CD4-positive, alpha-beta memory T cell (primary cell): Measurements from ENCODE around the gene MAML2. TPM values are rescaled to one million over a fixed set of nuclear protein-coding genes. Genes with fewer than 3 reads are reported as not detected.
A peak's percentile ranks its signal among the peaks of the same experiment; 100 is the strongest.

ENCODE experiments used
- CTCF ChIA-PET: fragments of 350-600 bp; sonication (Branson Sonifier 250); formaldehyde crosslinking; loops from one replicate; lab custom pipeline; 2021; ENCODE audit warnings: inconsistent platforms; ENCODE audit not compliant: partially characterized antibody; lab: Charles Lee
- POLR2A ChIA-PET: fragments of 350-600 bp; sonication (Branson Sonifier 250); formaldehyde crosslinking; loops from one replicate; lab custom pipeline; 2021; ENCODE audit not compliant: partially characterized antibody; lab: Charles Lee
- DNase-seq, 5 donors: peaks; one replicate each; pipeline versions ENCODE4 v3.0.0 to v3.0.0-alpha.2; 2020 to 2022; ENCODE audit warnings: mixed read lengths in 1 of 5
- H3K27ac ChIP-seq: one replicate; pipeline ENCODE4 v1.7.0; 2013; ENCODE audit warnings: low read depth, low read length
- H3K27me3 ChIP-seq: 2 replicates; pipeline ENCODE4 v1.7.0; 2013; ENCODE audit warnings: mild to moderate bottlenecking, low read length, moderate library complexity; ENCODE audit not compliant: insufficient read depth
- H3K36me3 ChIP-seq: 2 replicates; pipeline ENCODE4 v1.7.0; 2013; ENCODE audit warnings: mild to moderate bottlenecking, low read length, moderate library complexity; ENCODE audit not compliant: insufficient read depth
- H3K4me1 ChIP-seq: 2 replicates; pipeline ENCODE4 v1.7.0; 2013; ENCODE audit warnings: mild to moderate bottlenecking, low read length, moderate library complexity; ENCODE audit not compliant: insufficient read depth
- H3K4me3 ChIP-seq, 2 donors: one replicate each; pipeline ENCODE4 v1.7.0; 2013; ENCODE audit warnings: low read length in 2 of 2, mild to moderate bottlenecking in 1 of 2
- H3K9me3 ChIP-seq, 2 donors: one replicate each; pipeline ENCODE4 v1.7.0; 2013; ENCODE audit warnings: low read length in 2 of 2, control low read depth in 1 of 2; ENCODE audit not compliant: control insufficient read depth in 1 of 2
- H3K27ac Mint-ChIP-seq, 7 donors: one replicate each; pipeline ENCODE4 v1.8.0; 2020 to 2021; ENCODE audit warnings: mixed read lengths in 7 of 7, mild to moderate bottlenecking in 6 of 7, inconsistent platforms in 3 of 7, moderate library complexity in 3 of 7
- H3K27me3 Mint-ChIP-seq, 2 donors: one replicate each; pipeline ENCODE4 v1.8.0; 2020 to 2021; ENCODE audit warnings: mixed read lengths in 2 of 2
- H3K36me3 Mint-ChIP-seq, 2 donors: one replicate each; pipeline ENCODE4 v1.8.0; 2020 to 2021; ENCODE audit warnings: mixed read lengths in 2 of 2, inconsistent platforms in 1 of 2, mild to moderate bottlenecking in 1 of 2
- H3K4me1 Mint-ChIP-seq, 4 donors: one replicate each; pipeline ENCODE4 v1.8.0; 2020 to 2021; ENCODE audit warnings: mixed read lengths in 4 of 4, mild to moderate bottlenecking in 1 of 4
- H3K4me3 Mint-ChIP-seq, 8 donors: one replicate each; pipeline ENCODE4 v1.8.0; 2020 to 2021; ENCODE audit warnings: mixed read lengths in 8 of 8, mild to moderate bottlenecking in 7 of 8, moderate library complexity in 6 of 8, inconsistent platforms in 3 of 8
- H3K9me3 Mint-ChIP-seq, 8 donors: one replicate each; pipeline ENCODE4 v1.8.0; 2020 to 2021; ENCODE audit warnings: mixed read lengths in 8 of 8, mild to moderate bottlenecking in 5 of 8, inconsistent platforms in 3 of 8, moderate library complexity in 1 of 8
- intact Hi-C: fragments of 100-400 bp; cut with micrococcal nuclease; formaldehyde crosslinking; loops from one replicate; pipeline ENCODE4 v1.15.1; 2023
- polyA plus RNA-seq, 2 donors: library from polyadenylated mRNA; unstranded; fragments of 300-500 nt; fragmentation: Illumina TruSeq; gene quantifications; one replicate each; pipeline ENCODE4 v1.2.3, GENCODE V29; 2021
- total RNA-seq, 2 experiments: library from RNA; stranded (reverse); gene quantifications; one replicate each; pipeline ENCODE4 v1.2.3, GENCODE V29; 2021

Gene MAML2
- total and polyA plus RNA-seq, 4 experiments from 2014 or later = 1.6 to 38.3 (median 25.5) TPM

DNA sequence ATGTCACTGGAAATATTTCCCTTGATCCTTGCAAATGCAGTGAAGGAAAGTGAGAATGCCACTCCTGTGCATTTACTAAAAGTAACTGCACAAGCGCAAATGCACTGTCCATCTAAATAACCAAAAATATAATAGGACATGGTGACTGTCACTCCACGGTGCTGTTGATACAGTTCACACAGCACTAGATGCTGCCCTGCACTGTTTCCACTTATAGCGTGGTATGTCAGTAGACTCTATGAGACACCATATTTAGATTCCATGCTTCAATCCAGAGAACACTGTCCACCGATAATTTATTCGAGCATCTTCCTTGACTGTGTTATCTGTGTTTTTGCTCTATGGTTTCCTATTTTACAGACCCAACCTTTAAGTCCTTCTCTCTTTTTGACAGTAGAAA is 125.8 kb downstream of the MAML2 start:
- H3K4me1 ChIP-seq = peaks cover 99% of the 10 kb centered on the region
- H3K9me3 ChIP-seq = no peaks in the 10 kb centered on the region
- CTCF ChIA-PET = interaction anchor here (1.4 to 1.7 kb wide), 3 partner anchors 10 to 127 kb away, joined by 3 to 5 read pairs (median 3); no protein-coding TSS in a partner anchor
- Mint-ChIP-seq H3K4me3 (peak overlapping the region in 3 of 8 donors; percentile 49 to 70 (median 61)), H3K27ac (peak overlapping the region; percentile 52 to 94 (median 90)), H3K27me3 (no peaks in the 10 kb centered on the region), H3K4me1 (peaks cover 66 to 94% (median 82%) of the 10 kb centered on the region in 4 donors), H3K36me3 (peaks cover 0 to under 1% of the 10 kb centered on the region in 2 donors), H3K9me3 (peaks cover 0 to 3% (median 0%) of the 10 kb centered on the region in 8 donors)
- H3K27me3 ChIP-seq = no peaks in the 10 kb centered on the region
- intact Hi-C loops = loop anchor here (5.0 kb wide), 1 partner anchor 205 kb away; no protein-coding TSS in a partner anchor
- no peak overlapping the region for H3K4me3 ChIP-seq
- POLR2A ChIA-PET = interaction anchor here (0.6 to 6.0 kb wide), 9 partner anchors 9 to 62 kb away, joined by 3 to 36 read pairs (median 5); no protein-coding TSS in a partner anchor
- no peak overlapping the region for H3K27ac ChIP-seq
- H3K36me3 ChIP-seq = no peaks in the 10 kb centered on the region
- DNase-seq = no peak

DNA sequence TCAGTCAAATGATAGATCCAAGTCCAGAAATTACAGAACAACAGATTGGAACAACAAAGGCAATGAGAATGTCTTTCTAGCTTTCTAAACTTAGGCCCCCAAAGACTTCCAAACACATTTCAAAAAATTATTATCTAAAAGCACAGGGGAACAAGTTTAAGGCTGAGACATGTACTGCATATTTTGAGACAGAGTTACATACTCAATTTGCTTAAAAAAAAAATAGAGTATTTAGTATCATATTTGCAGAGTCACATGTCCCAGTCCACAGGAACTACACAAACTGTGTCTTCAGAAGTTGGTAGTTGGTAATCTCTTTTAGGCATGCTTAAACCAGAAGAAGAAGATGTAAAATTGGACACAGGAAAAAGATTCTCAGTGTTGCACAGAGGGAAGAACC is 127.2 kb downstream of the MAML2 start:
- Mint-ChIP-seq H3K9me3 (peaks cover 0 to 3% (median 0%) of the 10 kb centered on the region in 8 donors), H3K27me3 (no peaks in the 10 kb centered on the region), H3K27ac (peak overlapping the region; percentile 89 to 96 (median 94)), H3K36me3 (peaks cover 0 to 3% of the 10 kb centered on the region in 2 donors), H3K4me1 (peaks cover 65 to 91% (median 79%) of the 10 kb centered on the region in 4 donors), H3K4me3 (peak overlapping the region in 7 of 8 donors; percentile 56 to 82 (median 74))
- ChIA-PET CTCF (interaction anchor here (1.8 to 3.8 kb wide), 3 partner anchors 10 to 126 kb away, joined by 5 to 41 read pairs (median 7); partner anchors contain the start of gene MAML2), POLR2A (interaction anchor here (1.0 to 6.0 kb wide), 19 partner anchors 8 to 174 kb away, joined by 3 to 53 read pairs (median 6); partner anchors contain the start of genes CCDC82, JRKL and MAML2)
- intact Hi-C loops = loop anchor here (1.0 to 5.0 kb wide), 3 partner anchors 9 to 204 kb away; no protein-coding TSS in a partner anchor
- H3K36me3 ChIP-seq = no peaks in the 10 kb centered on the region
- peak in 3 of 5 donors; percentile 19 to 23 (median 20) for DNase-seq
- peaks cover 99% of the 10 kb centered on the region for H3K4me1 ChIP-seq
- no peaks in the 10 kb centered on the region for H3K27me3 ChIP-seq
- H3K27ac ChIP-seq = peak overlapping the region; percentile 62
- H3K9me3 ChIP-seq = no peaks in the 10 kb centered on the region
- peak overlapping the region in 1 of 2 donors; percentile 14 for H3K4me3 ChIP-seq

DNA sequence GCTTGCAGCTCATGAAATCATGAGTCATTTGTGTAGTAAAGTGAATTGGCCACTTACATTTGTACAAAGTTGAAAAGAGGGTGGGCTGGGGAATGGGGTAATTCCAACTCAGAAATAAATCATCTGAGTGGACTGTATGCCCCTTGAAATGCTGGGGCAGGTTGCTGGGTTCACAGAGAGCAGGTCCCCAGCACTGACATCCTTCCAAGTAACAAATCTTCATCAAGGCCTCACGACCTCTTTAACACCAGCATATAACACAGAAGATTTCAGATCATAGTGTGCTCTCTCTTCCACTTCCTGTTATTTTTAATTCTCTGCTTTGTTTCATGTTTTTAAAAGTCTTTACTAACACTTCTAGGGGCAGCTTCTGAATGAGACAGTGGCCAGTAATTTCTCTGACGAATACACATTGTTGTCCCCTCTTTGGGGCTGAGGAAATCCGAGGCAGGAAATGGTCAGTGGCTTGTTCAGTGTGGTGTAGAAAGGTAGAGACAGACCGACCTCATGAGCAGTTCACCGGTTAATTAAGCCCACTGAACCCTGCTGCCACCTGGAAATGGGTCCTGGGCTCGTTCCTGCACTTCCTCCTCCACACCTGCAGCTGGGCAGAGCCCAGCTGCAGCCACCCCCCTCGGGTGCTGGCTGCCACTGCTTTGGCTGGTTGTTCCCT is 127.7 kb downstream of the MAML2 start:
- Histone ChIP-seq H3K4me1 (peaks cover 99% of the 10 kb centered on the region), H3K27me3 (no peaks in the 10 kb centered on the region), H3K36me3 (no peaks in the 10 kb centered on the region), H3K4me3 (peak overlapping the region in 1 of 2 donors; percentile 14), H3K9me3 (no peaks in the 10 kb centered on the region), H3K27ac (peak overlapping the region; percentile 62)
- peak overlapping the region; percentile 89 to 96 (median 94) for H3K27ac Mint-ChIP-seq
- no peaks in the 10 kb centered on the region for H3K27me3 Mint-ChIP-seq
- peak overlapping the region; percentile 37 to 82 (median 71) for H3K4me3 Mint-ChIP-seq
- ChIA-PET CTCF (interaction anchor here (0.6 to 3.8 kb wide), 6 partner anchors 9 to 127 kb away, joined by 4 to 41 read pairs (median 6); partner anchors contain the start of gene MAML2), POLR2A (interaction anchor here (0.7 to 6.0 kb wide), 24 partner anchors 7 to 201 kb away, joined by 3 to 53 read pairs (median 5); partner anchors contain the start of genes CCDC82, JRKL and MAML2)
- H3K36me3 Mint-ChIP-seq = peaks cover 0 to 3% of the 10 kb centered on the region in 2 donors
- peaks cover 0 to 3% (median 0%) of the 10 kb centered on the region in 8 donors for H3K9me3 Mint-ChIP-seq
- peaks cover 62 to 89% (median 77%) of the 10 kb centered on the region in 4 donors for H3K4me1 Mint-ChIP-seq
- intact Hi-C loops = loop anchor here (1.0 to 5.0 kb wide), 3 partner anchors 8 to 203 kb away; no protein-coding TSS in a partner anchor
- DNase-seq = peak; percentile 41 to 47 (median 45)

DNA sequence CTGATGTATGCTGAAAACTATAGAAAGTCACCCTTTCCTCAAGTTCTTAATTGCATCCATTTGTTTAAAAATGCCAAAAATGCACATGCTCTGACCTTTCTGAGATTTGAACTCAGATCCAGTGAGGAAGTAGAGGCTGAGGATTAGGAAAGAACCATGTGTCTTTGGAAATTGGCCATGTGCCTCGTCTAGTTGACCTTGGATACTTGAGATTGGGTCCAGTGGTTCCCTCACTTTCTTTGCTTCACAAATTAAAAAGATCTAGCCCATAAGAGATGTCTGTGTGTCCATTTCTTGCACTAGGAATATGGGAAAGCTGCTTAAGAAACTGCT is 128.3 kb downstream of the MAML2 start:
- POLR2A ChIA-PET = interaction anchor here (0.7 to 6.0 kb wide), 23 partner anchors 9 to 200 kb away, joined by 3 to 53 read pairs (median 5); partner anchors contain the start of genes CCDC82, JRKL and MAML2
- DNase-seq = no peak
- H3K27ac Mint-ChIP-seq = peak overlapping the region; percentile 89 to 96 (median 94)
- CTCF ChIA-PET = interaction anchor here (0.6 to 3.8 kb wide), 7 partner anchors 9 to 128 kb away, joined by 4 to 41 read pairs (median 5); partner anchors contain the start of gene MAML2
- intact Hi-C loops = loop anchor here (1.0 to 5.0 kb wide), 3 partner anchors 7 to 202 kb away; no protein-coding TSS in a partner anchor
- peaks cover 0 to 3% of the 10 kb centered on the region in 2 donors for H3K36me3 Mint-ChIP-seq
- Histone ChIP-seq H3K9me3 (no peaks in the 10 kb centered on the region), H3K36me3 (no peaks in the 10 kb centered on the region), H3K27ac (peak overlapping the region; percentile 62), H3K4me3 (peak overlapping the region in 1 of 2 donors; percentile 14), H3K27me3 (no peaks in the 10 kb centered on the region), H3K4me1 (peaks cover 96% of the 10 kb centered on the region)
- peaks cover 0 to 3% (median 0%) of the 10 kb centered on the region in 8 donors for H3K9me3 Mint-ChIP-seq
- H3K4me3 Mint-ChIP-seq = peak overlapping the region in 7 of 8 donors; percentile 56 to 82 (median 74)
- H3K4me1 Mint-ChIP-seq = peaks cover 59 to 86% (median 74%) of the 10 kb centered on the region in 4 donors
- no peaks in the 10 kb centered on the region for H3K27me3 Mint-ChIP-seq

DNA sequence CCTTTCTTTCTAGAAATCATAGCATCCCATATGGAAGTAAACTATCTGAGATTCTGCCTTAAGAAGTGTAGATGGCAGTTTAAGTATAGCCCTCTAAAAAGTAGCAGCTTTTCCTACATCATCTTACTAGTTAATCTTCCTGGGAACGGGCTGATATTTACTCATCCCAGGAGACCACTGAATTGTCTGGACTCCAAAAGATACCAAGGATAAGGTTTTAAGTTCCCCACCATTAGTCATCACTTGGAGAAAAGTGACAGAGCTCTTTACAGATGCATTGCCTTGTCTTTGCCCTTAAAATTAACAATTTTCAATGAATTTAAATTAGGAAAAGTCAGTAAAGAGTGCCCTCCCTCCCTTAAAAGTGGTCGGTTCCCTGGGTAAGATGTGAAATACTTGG is 129.5 kb downstream of the MAML2 start:
- intact Hi-C loops = no loop called here
- Mint-ChIP-seq H3K4me3 (peak overlapping the region in 1 of 8 donors; percentile 35), H3K27me3 (no peaks in the 10 kb centered on the region), H3K9me3 (peaks cover 0 to 3% (median 0%) of the 10 kb centered on the region in 8 donors), H3K4me1 (peaks cover 61 to 90% (median 76%) of the 10 kb centered on the region in 4 donors), H3K36me3 (peaks cover 2 to 5% of the 10 kb centered on the region in 2 donors), H3K27ac (peak overlapping the region in 6 of 7 donors; percentile 74 to 89 (median 84))
- Histone ChIP-seq H3K9me3 (no peaks in the 10 kb centered on the region), H3K27me3 (no peaks in the 10 kb centered on the region), H3K36me3 (no peaks in the 10 kb centered on the region), H3K4me1 (peaks cover 96% of the 10 kb centered on the region), H3K27ac (peak overlapping the region; percentile 10), H3K4me3 (no peak overlapping the region)
- ChIA-PET CTCF (interaction anchor here (1.1 to 3.8 kb wide), 6 partner anchors 13 to 158 kb away, joined by 3 to 41 read pairs (median 4); partner anchors contain the start of gene MAML2), POLR2A (interaction anchor here (0.7 to 6.0 kb wide), 9 partner anchors 8 to 127 kb away, joined by 3 to 53 read pairs (median 7); partner anchors contain the start of gene MAML2)
- DNase-seq = no peak

DNA sequence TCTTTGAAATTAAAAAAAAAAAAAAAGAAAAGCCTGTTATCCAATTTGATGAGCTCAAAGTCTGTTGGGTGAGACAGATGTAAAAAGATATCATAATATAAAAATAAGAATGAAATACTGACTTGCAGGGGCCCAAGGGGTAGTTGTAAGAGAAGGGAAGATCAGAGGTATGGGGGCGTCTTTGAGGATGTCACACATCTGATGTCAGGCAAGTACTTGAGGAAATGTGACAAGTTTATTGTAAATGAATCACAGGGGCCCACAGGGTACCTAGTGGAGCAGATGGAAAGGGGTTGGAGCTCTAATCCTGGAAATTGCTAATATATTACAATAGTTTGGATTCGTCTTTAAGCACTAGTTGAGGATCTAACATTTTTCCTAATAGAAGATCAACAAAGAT is 131.6 kb downstream of the MAML2 start:
- no peaks in the 10 kb centered on the region for H3K27me3 ChIP-seq
- no peaks in the 10 kb centered on the region for H3K27me3 Mint-ChIP-seq
- H3K36me3 Mint-ChIP-seq = peaks cover 7 to 8% of the 10 kb centered on the region in 2 donors
- peak overlapping the region in 7 of 8 donors; percentile 4 to 76 (median 27) for H3K4me3 Mint-ChIP-seq
- H3K27ac Mint-ChIP-seq = peak overlapping the region; percentile 76 to 92 (median 85)
- H3K4me1 ChIP-seq = peaks cover 96% of the 10 kb centered on the region
- peaks cover 65 to 92% (median 78%) of the 10 kb centered on the region in 4 donors for H3K4me1 Mint-ChIP-seq
- intact Hi-C loops = no loop called here
- H3K27ac ChIP-seq = no peak overlapping the region
- POLR2A ChIA-PET = interaction anchor here (0.6 to 2.4 kb wide), 7 partner anchors 14 to 197 kb away, joined by 3 to 17 read pairs (median 4); partner anchors contain the start of gene MAML2
- H3K4me3 ChIP-seq = no peak overlapping the region
- CTCF ChIA-PET = interaction anchor here (0.7 to 1.3 kb wide), 3 partner anchors 10 to 132 kb away, joined by 3 to 6 read pairs (median 6); partner anchors contain the start of gene MAML2
- H3K9me3 ChIP-seq = no peaks in the 10 kb centered on the region
- no peaks in the 10 kb centered on the region for H3K36me3 ChIP-seq
- DNase-seq = peak in 1 of 5 donors; percentile 18
- peaks cover 0 to 3% (median 0%) of the 10 kb centered on the region in 8 donors for H3K9me3 Mint-ChIP-seq
